Nephron progenitor cell (in vitro differentiated cells): ENCODE measurements around the gene RGSL1.

Source experiments
- DNase-seq: peaks from one replicate; pipeline ENCODE4 v3.0.0; 2021
- H3K27ac Mint-ChIP-seq: 2 replicates; pipeline ENCODE4 v1.8.0; 2021; ENCODE audit warnings: mild to moderate bottlenecking, moderate library complexity, mixed read lengths
- H3K27me3 Mint-ChIP-seq: 2 replicates; pipeline ENCODE4 v1.8.0; 2021; ENCODE audit warnings: mild to moderate bottlenecking, low read depth, mixed read lengths; ENCODE audit not compliant: poor library complexity
- H3K36me3 Mint-ChIP-seq: 2 replicates; pipeline ENCODE4 v1.8.0; 2021; ENCODE audit warnings: low read depth, mixed read lengths
- H3K4me1 Mint-ChIP-seq: 2 replicates; pipeline ENCODE4 v1.8.0; 2021; ENCODE audit warnings: mixed read lengths
- H3K4me3 Mint-ChIP-seq: 2 replicates; pipeline ENCODE4 v1.8.0; 2021; ENCODE audit warnings: mild to moderate bottlenecking, moderate library complexity, mixed read lengths
- H3K9me3 Mint-ChIP-seq: 2 replicates; pipeline ENCODE4 v1.8.0; 2021; ENCODE audit warnings: mild to moderate bottlenecking, moderate library complexity, mixed read lengths
- TF ChIP-seq, protein P1 (sequence below): fragments of 200-600 bp; sonication (generic); IDR thresholded peaks from 2 replicates; pipeline ENCODE4 v1.5.0; 2021; ENCODE audit warnings: antibody characterized with exemption

The RGSL1 gene

DNA sequence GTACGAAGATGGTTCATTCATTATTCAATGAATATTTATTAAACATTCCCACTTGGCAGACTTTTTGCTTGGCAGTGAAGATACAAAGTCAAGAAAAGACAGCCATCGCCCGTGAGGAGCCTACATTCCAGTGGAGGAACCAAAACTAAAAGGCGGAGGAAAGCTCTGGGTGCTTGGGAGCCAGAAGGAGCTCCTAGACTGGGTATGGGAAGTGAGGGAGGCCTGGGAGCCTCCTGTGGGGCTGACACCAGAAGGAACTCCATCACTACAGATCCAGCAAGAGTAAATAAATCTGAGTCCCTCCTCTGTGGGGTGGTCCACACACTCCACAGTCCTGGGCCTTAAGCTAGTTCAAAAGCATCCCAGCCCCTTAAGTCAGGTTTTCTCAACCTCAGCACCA is 124.2 kb downstream of the RGSL1 start:
- TF ChIP-seq, protein P1, sequence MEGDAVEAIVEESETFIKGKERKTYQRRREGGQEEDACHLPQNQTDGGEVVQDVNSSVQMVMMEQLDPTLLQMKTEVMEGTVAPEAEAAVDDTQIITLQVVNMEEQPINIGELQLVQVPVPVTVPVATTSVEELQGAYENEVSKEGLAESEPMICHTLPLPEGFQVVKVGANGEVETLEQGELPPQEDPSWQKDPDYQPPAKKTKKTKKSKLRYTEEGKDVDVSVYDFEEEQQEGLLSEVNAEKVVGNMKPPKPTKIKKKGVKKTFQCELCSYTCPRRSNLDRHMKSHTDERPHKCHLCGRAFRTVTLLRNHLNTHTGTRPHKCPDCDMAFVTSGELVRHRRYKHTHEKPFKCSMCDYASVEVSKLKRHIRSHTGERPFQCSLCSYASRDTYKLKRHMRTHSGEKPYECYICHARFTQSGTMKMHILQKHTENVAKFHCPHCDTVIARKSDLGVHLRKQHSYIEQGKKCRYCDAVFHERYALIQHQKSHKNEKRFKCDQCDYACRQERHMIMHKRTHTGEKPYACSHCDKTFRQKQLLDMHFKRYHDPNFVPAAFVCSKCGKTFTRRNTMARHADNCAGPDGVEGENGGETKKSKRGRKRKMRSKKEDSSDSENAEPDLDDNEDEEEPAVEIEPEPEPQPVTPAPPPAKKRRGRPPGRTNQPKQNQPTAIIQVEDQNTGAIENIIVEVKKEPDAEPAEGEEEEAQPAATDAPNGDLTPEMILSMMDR = no peak
- H3K27me3 Mint-ChIP-seq = no peaks in the 10 kb centered on the region

DNA sequence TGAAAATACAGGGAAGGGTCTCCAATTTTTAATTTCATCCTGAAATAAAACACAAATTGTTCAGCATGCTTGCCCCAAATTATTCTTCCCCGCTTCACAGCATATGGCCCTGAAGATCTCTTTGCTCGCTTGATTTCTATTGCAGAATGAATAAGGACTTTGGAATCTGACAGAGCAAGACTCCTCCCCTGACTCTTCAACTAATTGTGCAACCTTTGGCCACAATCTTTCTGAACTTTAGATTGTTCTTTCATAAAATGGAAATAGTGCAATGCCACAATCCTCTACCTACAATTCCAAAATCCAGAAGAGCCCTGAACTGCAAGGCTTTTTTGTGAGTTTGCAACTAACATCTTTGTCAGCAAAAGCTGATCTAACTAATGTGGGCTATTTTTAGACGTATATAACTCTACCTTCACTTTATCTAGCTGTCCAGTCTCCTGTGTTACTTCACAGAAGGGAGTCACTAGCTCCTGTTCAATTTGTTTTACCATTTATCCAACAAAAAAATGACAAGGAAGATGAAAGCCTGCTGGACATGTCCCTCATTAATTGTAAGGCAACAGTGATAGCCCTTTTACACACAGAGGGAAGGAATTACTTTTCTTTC is 125.7 kb downstream of the RGSL1 start:
- no peaks in the 10 kb centered on the region for H3K9me3 Mint-ChIP-seq
- DNase-seq = no peak
- H3K4me3 Mint-ChIP-seq = no peak overlapping the region
- H3K36me3 Mint-ChIP-seq = peaks cover 30% of the 10 kb centered on the region
- H3K27me3 Mint-ChIP-seq = no peaks in the 10 kb centered on the region
- TF ChIP-seq, protein P1 = no peak
- H3K27ac Mint-ChIP-seq = no peak overlapping the region
- H3K4me1 Mint-ChIP-seq = no peaks in the 10 kb centered on the region

More for the DNA sequence above, 124.2 kb downstream of the RGSL1 start:
- H3K9me3 Mint-ChIP-seq = no peaks in the 10 kb centered on the region
- peaks cover 15% of the 10 kb centered on the region for H3K36me3 Mint-ChIP-seq
- DNase-seq = no peak
- H3K4me1 Mint-ChIP-seq = no peaks in the 10 kb centered on the region
- no peak overlapping the region for H3K4me3 Mint-ChIP-seq
- no peak overlapping the region for H3K27ac Mint-ChIP-seq

DNA sequence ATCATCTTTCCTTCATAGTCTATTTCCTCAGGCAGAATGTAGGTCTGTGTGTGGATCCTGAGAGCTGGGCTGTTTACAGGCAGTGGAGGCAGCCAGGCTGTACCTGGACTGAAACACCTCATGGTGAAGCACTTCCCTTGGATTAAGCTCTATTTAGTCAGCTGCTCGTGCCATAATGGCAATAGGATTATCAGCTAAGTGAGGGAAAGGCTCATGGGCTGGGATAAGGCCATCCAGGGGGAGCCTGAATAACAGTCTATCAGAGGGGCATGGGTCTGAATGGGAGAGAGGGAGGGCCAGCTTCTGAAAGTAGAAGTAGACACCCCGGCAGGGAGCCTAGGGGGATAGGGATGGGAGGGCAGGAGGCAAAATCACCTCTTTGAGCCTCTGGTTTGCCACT is 130.8 kb downstream of the RGSL1 start:
- TF ChIP-seq, protein P1 = no peak
- no peak for DNase-seq
- Mint-ChIP-seq H3K9me3 (no peaks in the 10 kb centered on the region), H3K27me3 (no peaks in the 10 kb centered on the region), H3K4me3 (no peak overlapping the region), H3K36me3 (peaks cover 55% of the 10 kb centered on the region), H3K4me1 (peaks cover 20% of the 10 kb centered on the region), H3K27ac (no peak overlapping the region)

DNA sequence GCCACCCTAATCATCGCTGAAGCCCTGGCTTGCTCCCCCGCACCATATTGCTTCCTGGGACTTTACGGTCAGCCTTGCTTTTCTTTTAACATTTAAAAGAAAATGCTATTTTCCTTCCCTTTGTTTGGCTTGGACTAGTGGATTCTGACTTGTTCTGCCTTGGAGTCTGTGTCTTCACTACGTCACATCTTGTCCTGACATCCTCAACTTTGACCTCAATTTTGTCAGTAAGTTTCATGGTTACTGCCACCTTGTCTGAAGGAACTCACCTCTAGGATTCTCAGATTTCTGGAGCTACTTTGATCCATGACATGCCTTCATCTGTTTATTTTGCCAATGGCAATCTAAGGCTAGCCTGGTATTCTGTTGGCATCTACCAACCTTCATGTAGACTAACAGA is 134.8 kb downstream of the RGSL1 start:
- no peak for DNase-seq
- Mint-ChIP-seq H3K9me3 (peaks cover 9% of the 10 kb centered on the region), H3K4me1 (peaks cover 37% of the 10 kb centered on the region), H3K27me3 (peaks cover 4% of the 10 kb centered on the region), H3K4me3 (no peak overlapping the region), H3K27ac (no peak overlapping the region), H3K36me3 (peaks cover 50% of the 10 kb centered on the region)
- TF ChIP-seq, protein P1 = no peak

- DNase-seq = no peak
- H3K27me3 Mint-ChIP-seq = peaks cover 4% of the 10 kb centered on the region
- TF ChIP-seq, protein P1 = no peak
- H3K36me3 Mint-ChIP-seq = peaks cover 36% of the 10 kb centered on the region
- peaks cover 42% of the 10 kb centered on the region for H3K4me1 Mint-ChIP-seq
- H3K4me3 Mint-ChIP-seq = no peak overlapping the region
- H3K27ac Mint-ChIP-seq = peak overlapping the region; percentile 61
- peaks cover 9% of the 10 kb centered on the region for H3K9me3 Mint-ChIP-seq
Measured at GRCh38 chr1:182586380-182586779, 136.4 kb downstream of the RGSL1 start.

DNA sequence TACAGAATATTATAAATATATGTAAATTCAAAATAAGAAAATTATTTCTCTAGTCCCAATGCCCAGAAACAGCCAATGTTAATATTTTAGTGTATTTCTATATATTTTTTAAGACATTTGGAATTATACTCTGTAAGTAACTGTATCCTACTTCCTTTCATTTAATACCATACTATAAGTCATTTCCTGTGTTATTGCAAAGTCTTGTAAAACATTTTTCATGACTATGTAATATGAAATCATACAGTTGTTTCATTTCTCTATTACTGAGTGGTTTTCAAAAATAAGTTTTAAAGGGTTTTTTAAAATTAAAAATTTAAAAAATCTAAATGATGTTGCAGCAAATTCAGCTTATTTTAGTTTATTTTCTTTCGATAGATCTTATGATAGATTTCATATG is 137.1 kb downstream of the RGSL1 start:
- Mint-ChIP-seq H3K4me1 (peaks cover 44% of the 10 kb centered on the region), H3K4me3 (no peak overlapping the region), H3K36me3 (peaks cover 33% of the 10 kb centered on the region), H3K9me3 (peaks cover 9% of the 10 kb centered on the region), H3K27ac (no peak overlapping the region), H3K27me3 (peaks cover 4% of the 10 kb centered on the region)
- TF ChIP-seq, protein P1 = no peak
- no peak for DNase-seq
